Measurements from ENCODE around the gene SSMEM1.
"Not testable (repeated sequence)": the region's sequence is repeated elsewhere in the genome, so short reads cannot be mapped to it uniquely, and the experiment has no call there.

DNA sequence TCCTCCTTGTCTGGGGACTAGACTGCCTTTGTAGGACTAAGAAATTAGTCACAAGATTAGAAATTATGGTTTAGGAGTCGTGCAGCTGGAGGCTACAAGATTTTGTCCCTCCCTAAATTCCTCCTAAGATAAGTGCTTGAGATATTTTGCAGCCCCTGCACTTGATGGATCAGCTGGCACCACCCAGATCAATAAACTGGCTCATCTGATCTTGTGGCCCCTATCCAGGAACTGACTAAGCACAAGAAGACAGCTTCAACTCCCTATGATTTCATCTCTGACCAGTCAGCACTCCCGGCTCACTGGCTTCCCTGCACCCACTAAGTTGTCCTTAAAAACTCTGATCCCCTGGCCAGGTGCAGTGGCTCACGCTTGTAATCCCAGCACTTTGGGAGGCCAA lies 17.3 kb downstream of the SSMEM1 start:
- TF ChIP-seq FOXK2 (IDR thresholded peaks at IDR 0.05); TARDBP (IDR thresholded peaks at IDR 0.05); LEF1 (IDR thresholded peaks at IDR 0.05; ENCODE audit: borderline replicate concordance); NFRKB (IDR thresholded peaks at IDR 0.05); HDGF (IDR thresholded peaks at IDR 0.05; ENCODE audit: borderline replicate concordance); SP1 (IDR thresholded peaks at IDR 0.05); FOXM1 (IDR thresholded peaks at IDR 0.05; ENCODE audit: borderline replicate concordance); ELF4 (IDR thresholded peaks at IDR 0.05); ARNT (IDR thresholded peaks at IDR 0.05); L3MBTL2 (conservative IDR thresholded peaks at IDR 0.05); SUZ12 (IDR thresholded peaks at IDR 0.05); BHLHE40 (IDR thresholded peaks at IDR 0.05; ENCODE audit: borderline replicate concordance); ZNF384 (IDR thresholded peaks at IDR 0.05): not testable (repeated sequence)
- TF ChIP-seq, protein P1, sequence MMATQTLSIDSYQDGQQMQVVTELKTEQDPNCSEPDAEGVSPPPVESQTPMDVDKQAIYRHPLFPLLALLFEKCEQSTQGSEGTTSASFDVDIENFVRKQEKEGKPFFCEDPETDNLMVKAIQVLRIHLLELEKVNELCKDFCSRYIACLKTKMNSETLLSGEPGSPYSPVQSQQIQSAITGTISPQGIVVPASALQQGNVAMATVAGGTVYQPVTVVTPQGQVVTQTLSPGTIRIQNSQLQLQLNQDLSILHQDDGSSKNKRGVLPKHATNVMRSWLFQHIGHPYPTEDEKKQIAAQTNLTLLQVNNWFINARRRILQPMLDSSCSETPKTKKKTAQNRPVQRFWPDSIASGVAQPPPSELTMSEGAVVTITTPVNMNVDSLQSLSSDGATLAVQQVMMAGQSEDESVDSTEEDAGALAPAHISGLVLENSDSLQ (IDR thresholded peaks at IDR 0.05): not testable (repeated sequence)
